HG02571 (cell line): ENCODE data around the gene TERF2IP.

Experiments used
- ATAC-seq: cut with Tn5 transposase; IDR thresholded peaks from one replicate; pipeline ENCODE4 v1.9.1; 2021; ENCODE audit warnings: mild to moderate bottlenecking, moderate library complexity; ENCODE audit not compliant: unreplicated experiment

TERF2IP gene

DNA sequence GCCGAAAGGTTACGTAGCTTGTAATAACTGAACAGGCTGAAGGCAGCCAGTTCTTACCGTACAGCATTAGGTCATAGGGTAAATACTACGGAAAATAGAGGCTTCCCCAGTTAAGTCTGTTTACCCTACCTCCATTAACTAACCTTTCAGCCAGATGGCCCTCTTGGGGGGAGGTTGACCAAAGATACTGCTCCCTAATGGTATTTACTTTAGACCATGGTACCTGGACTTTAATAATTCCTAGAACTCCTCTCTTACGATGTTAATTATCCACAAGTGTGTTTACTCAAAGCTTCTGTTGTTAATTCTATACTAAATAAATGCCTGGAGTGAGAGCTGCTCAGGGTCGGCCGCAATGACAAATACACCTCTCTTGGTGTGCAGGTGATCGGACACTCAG is 14.7 kb upstream of the TERF2IP start:
- ATAC-seq, result no peak

DNA sequence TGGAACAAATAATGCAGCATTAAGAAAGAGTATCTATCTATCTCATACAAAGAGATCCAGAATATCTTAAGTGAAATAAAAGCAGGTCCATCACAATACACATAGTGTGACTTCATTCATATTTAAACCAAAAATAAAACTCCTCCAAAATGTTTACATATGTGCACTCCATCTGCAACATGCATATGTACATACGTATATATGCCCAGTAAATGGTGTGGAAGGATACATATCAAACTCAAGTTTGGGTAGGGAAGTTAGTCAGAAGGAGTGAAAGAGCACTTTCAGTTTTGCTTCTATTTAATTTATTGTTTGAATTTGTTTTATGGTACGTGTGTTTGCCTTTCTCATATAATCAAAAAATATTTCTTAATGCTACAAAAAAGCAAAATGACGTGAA is 12.5 kb upstream of the TERF2IP start:
- ATAC-seq, result no peak

DNA sequence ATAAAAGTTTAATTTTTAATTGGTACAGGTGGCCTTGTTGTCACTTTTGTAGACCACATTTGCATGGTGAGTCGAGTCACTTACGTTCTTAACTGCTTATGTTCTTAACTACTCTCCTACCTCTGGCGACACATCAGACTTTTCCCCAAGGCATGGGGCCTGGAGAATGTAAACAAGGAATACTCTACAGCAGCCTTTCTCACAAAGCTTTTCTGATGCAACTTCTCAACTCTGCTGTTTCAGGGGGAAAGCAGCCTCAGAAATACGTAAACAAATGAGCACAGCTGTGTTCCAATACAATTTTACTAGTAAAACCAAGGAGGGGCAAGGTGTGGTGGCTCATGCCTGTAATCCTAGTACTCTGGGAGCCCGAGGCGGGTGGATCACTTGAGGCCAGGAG is 7.0 kb upstream of the TERF2IP start:
- ATAC-seq, result no peak

DNA sequence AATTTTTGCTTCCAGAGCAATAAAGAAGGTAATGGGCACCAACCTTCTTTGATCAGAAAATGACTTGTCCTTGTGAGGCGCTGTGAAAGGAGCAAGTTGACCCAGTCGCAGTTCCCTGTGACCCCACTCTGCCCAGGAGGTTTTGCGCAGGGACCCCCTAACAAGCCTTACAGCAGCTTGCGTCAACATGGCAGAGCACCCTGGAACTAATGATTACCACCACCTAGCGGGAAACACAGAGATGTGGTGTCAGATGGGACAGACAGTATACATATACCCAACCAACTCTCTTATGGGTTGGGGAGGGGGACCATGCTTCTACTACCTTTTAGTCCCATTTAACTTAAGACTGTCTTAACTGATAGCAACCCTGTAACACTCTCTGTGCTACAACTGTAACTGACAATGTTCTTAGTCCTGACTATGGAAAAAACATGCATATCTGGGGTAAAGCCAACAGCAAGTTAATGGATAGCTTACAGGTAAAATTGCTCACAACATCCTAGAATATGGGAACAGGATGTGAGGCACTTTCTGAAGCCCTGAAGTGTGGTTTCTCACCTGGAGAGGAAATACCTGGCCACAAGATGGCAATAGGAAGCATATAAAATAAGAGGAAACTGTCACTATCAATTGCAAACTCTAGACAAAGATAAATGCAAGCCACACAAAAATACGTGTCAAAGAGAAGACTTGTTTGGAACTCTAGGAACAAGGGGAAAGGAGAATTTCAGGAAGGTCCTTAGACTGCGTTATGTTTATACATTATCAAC is 3.1 kb upstream of the TERF2IP start:
- no peak for ATAC-seq

GRCh38 chr16:75647112-75647491 is 471 bp upstream of the TERF2IP start:
- ATAC-seq, result peak; percentile 15

DNA sequence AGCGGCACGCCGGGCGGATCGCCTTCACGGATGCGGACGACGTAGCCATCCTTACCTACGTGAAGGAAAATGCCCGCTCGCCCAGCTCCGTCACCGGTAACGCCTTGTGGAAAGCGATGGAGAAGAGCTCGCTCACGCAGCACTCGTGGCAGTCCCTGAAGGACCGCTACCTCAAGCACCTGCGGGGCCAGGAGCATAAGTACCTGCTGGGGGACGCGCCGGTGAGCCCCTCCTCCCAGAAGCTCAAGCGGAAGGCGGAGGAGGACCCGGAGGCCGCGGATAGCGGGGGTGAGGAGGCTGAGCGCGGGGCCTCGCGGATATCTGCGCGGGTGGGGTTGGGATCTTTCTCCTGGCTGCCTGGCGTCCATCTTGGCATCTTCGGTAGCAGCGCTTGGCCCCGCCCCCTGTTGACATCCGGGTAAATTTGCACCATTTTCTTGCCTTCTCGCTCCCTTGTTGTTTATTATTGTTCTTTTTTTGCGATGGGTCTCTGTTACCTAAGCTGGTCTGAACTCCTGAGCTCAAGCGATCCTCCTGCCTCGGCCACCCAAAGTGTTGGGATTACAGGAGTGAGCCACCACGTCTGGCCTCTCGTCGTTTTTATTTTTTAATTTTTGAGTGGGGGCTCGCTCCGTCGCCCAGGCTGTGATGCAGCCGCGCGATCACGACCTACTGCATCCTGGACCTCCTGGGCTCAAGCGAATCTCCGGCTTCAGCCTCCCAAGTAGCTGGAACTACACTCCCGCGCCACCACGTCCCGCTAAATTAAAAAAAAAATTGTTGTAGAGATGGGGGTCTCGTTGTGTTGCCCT is 898 bp downstream of the TERF2IP start:
- ATAC-seq, result peak; percentile 39

- no peak for ATAC-seq
Observed at GRCh38 chr16:75653922-75654321, 6.3 kb downstream of the TERF2IP start.

DNA sequence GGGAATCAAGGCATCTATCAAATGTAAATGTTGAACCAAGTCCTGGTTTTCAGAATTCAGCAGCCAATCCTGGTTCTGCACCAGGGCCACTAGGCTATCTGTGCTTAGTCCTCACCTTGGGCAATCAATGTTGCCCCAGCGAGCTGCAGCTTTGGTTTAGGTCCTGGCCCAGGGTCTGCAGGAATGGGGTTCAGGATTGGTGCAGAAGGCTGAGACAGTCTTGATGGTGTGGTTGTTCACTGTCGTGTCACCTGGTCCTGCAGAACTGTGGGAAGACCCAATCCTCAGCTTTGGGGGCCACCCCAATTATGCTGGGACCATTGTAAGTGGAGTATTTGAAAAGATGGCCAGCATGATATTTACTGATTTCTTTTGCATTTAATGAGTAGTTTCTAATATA is 10.6 kb downstream of the TERF2IP start:
- no peak for ATAC-seq

DNA sequence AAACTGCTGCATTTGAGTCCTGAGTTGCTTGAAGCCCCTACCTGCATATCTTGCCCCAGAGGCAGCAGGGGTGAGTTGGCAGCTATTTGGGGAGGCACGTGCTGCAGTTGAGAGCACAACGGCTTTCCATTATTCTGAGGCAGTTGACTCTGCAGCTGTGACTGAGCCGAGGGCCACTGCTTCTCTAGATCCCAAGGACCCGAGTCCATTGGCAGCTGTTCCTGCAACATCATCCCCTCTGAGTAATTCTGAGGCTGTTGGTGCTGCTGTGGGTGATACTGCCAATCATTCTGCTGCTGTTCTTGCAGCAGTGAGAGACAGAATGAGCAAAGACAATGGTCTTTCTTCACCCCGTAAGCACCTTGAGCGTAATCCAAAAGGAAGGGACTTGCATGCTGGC is 12.7 kb downstream of the TERF2IP start:
- ATAC-seq, result no peak

GRCh38 chr16:75660726-75661302 is 13.2 kb downstream of the TERF2IP start:
- ATAC-seq, result no peak

- ATAC-seq, result no peak
Observed at GRCh38 chr16:75667503-75667902, 19.9 kb downstream of the TERF2IP start.

DNA sequence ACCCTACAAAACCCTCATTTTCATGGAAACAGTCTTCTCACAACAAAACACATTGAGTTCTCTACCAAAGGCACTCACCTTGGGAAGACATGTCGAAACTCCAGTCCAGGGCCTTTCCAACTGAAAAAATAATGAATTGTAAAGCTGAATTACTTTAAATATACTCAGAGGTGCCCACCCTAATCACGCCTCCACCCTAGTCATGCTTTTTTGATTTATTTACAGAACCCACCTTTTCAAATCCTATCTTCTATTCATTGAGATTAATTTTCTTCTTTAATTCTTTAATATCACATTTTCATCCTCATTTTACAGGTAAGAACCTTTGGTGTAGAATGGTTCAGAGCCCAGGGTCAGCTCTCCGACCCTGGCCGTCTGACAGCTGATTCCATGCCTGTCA is 29.3 kb downstream of the TERF2IP start, which contains the start of gene CPHXL2:
TSS of gene CPHXL2 (minus strand) at position 101 of the 400 bp plus-strand sequence. CDS start at position 91, 10 bp downstream.
- no peak for ATAC-seq

DNA sequence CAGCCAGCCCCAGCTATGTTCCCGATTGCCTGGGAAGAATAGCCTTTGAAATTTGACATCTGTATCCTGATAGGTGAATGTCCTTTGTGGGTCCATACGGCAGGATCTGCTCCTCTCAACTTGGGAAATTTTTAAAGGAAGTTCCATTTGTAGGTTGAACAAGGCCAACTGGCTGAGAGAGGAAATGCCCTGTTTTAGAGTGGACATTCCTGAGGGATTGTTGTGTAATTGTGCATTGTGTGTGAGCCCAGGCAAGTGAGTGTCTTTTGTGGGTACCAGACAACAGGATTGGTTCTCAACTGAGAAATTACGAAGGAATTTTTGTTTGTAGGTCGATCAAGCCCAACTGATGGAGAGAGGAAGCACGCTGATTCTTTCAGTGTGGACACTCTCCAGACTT is 31.8 kb downstream of the TERF2IP start:
- ATAC-seq, result no peak

- no peak for ATAC-seq
Observed at GRCh38 chr16:75682308-75682707, 34.7 kb downstream of the TERF2IP start.

DNA sequence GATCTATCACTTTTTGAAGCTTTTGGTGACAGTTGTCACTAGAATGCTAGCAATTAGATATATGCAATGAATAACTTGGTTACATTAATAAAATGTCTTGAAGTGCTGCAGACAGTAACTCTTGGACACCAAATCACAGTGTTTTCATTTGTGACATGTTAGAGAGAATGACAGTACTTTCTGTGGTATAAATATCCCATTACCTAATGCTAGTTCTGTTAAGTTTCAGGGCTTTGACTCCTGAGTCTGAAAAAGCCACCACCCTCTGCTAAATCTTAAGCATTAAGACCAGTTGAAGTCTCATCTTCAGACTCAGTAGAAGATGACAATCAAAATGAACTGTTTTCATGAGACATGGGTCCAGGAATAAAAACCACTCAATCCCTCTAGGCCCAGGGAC is 39.8 kb downstream of the TERF2IP start:
- no peak for ATAC-seq

DNA sequence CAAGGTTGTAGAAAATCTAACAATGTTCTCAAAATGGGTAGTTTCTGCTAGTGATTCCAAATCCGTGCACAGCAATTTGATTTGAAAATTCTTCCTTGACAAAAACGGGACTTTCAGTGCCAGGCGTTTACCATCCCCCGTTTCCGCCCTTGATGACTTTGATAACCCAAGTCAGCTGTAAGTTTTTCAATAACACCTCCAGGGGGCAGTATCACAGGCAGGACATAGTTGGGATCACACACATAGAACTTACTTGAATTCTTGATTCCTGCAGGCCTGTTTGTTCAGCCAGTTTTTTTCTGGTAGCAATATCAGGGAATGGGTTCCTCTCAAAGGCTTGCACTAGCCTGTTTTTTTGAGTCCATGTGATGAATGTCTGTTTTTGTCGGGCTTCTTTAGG is 48.1 kb downstream of the TERF2IP start:
- ATAC-seq, result no peak

DNA sequence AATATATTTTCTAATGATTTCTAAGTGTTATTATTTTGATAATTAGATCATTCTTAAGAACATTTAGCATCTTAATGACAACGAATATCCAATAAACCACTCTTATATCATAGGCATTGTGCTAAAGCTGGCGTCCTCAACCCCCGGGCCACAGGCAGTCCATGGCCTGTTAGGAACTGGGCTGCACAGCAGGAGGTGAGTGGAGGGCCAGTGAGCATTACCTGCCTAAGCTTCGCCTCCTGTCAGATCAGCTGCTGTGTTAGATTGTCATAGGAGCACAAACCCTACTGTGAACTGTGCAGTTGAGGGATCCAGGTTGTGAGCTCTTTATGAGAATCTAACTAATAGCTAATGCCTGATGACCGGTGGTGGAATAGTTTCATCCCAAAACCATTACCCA is 50.0 kb downstream of the TERF2IP start:
- ATAC-seq, result no peak

- ATAC-seq, result no peak
Observed at GRCh38 chr16:75701361-75701760, 53.8 kb downstream of the TERF2IP start, which contains the start of gene DUXB. TSS of gene DUXB (minus strand) at chr16:75701461. CDS start at chr16:75701418, 43 bp downstream.

GRCh38 chr16:75702242-75702641 is 54.7 kb downstream of the TERF2IP start:
- no peak for ATAC-seq

GRCh38 chr16:75703306-75703705 is 55.7 kb downstream of the TERF2IP start:
- ATAC-seq, result no peak
